A549 (cell line): ENCODE measurements around the gene SERPING1.
A peak's percentile ranks its signal among the peaks of the same experiment; 100 is the strongest.

Source experiments
- E2F6 ChIP-seq: IDR thresholded peaks from 2 replicates; pipeline ENCODE4 v1.6.1; 2012; ENCODE audit warnings: low read depth, borderline replicate concordance
- EP300 ChIP-seq, 2 experiments: fragments of >200 bp; sonication (Bioruptor Twin); formaldehyde crosslinking; IDR thresholded peaks; 2 replicates in 1 of 2; 3 replicates in 1 of 2; pipeline ENCODE4 v1.6.1; 2016 to 2017
- ESRRA ChIP-seq: fragments of 150-350 bp; IDR thresholded peaks from 2 replicates; pipeline ENCODE4 v1.6.1; 2014; ENCODE audit warnings: mild to moderate bottlenecking, low read length, borderline replicate concordance
- GATA3 ChIP-seq: IDR thresholded peaks from 2 replicates; pipeline ENCODE4 v1.6.1; 2012; ENCODE audit warnings: borderline replicate concordance
- MAX ChIP-seq: IDR thresholded peaks from 2 replicates; pipeline ENCODE4 v1.6.1; 2012
- MYC ChIP-seq: IDR thresholded peaks from 2 replicates; pipeline ENCODE4 v1.6.1; 2012; ENCODE audit warnings: mild to moderate bottlenecking, inconsistent platforms, low read length, improper control_type of control experiment, borderline replicate concordance
- POLR2A ChIP-seq: IDR thresholded peaks from 2 replicates; pipeline ENCODE4 v1.6.1; 2012; ENCODE audit warnings: mild to moderate bottlenecking, low read length
- RNF2 ChIP-seq: fragments of 200-600 bp; sonication (generic); IDR thresholded peaks from 2 replicates; pipeline ENCODE4 v1.6.1; 2016; ENCODE audit warnings: low read depth, mild to moderate bottlenecking, antibody characterized with exemption, moderate library complexity, borderline replicate concordance
- TP53 ChIP-seq: fragments of 250-450 bp; sonication (Bioruptor Pico); IDR thresholded peaks from 2 replicates; pipeline ENCODE4 v1.5.0; 2021; ENCODE audit warnings: mild to moderate bottlenecking, moderate library complexity
- TF ChIP-seq, protein P1 (sequence below): fragments of >200 bp; sonication (Bioruptor Twin); formaldehyde crosslinking; IDR thresholded peaks from 3 replicates; pipeline ENCODE4 v1.5.1; 2016
- TF ChIP-seq, protein P2 (sequence below): IDR thresholded peaks from 2 replicates; pipeline ENCODE4 v1.6.1; 2012

GRCh38 chr11:57649826-57650738 is 52.6 kb downstream of the SERPING1 start, which contains the start of gene YPEL4:
- TF ChIP-seq, protein P1, sequence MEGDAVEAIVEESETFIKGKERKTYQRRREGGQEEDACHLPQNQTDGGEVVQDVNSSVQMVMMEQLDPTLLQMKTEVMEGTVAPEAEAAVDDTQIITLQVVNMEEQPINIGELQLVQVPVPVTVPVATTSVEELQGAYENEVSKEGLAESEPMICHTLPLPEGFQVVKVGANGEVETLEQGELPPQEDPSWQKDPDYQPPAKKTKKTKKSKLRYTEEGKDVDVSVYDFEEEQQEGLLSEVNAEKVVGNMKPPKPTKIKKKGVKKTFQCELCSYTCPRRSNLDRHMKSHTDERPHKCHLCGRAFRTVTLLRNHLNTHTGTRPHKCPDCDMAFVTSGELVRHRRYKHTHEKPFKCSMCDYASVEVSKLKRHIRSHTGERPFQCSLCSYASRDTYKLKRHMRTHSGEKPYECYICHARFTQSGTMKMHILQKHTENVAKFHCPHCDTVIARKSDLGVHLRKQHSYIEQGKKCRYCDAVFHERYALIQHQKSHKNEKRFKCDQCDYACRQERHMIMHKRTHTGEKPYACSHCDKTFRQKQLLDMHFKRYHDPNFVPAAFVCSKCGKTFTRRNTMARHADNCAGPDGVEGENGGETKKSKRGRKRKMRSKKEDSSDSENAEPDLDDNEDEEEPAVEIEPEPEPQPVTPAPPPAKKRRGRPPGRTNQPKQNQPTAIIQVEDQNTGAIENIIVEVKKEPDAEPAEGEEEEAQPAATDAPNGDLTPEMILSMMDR, result no peak
- TF ChIP-seq POLR2A (0 out of 2 replicates have a peak, but pooled peaks have one; percentile 12), TP53 (CRISPR knock-in tag) (0 out of 2 replicates have a peak, but pooled peaks have one; percentile 71), MYC (no peak), E2F6 (no peak), EP300 (IDR thresholded peaks at IDR 0.05) (no peak), GATA3 (0 out of 2 replicates have a peak, but pooled peaks have one; percentile 1), RNF2 (no peak), ESRRA (no peak), MAX (no peak)
- TF ChIP-seq, protein P2, sequence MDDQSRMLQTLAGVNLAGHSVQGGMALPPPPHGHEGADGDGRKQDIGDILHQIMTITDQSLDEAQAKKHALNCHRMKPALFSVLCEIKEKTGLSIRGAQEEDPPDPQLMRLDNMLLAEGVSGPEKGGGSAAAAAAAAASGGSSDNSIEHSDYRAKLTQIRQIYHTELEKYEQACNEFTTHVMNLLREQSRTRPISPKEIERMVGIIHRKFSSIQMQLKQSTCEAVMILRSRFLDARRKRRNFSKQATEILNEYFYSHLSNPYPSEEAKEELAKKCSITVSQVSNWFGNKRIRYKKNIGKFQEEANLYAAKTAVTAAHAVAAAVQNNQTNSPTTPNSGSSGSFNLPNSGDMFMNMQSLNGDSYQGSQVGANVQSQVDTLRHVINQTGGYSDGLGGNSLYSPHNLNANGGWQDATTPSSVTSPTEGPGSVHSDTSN, result no peak
